Activated CD8-positive, alpha-beta T cell treated with anti-CD3 and anti-CD28 coated beads for 36 hours (primary cell): ENCODE data around the gene PALLD. TPM values are rescaled to one million over a fixed set of nuclear protein-coding genes. Genes with fewer than 3 reads are reported as not detected.

Source experiments
- ATAC-seq: fragments of 200-7000 bp; cut with Tn5 transposase; one replicate; pipeline ENCODE4 v1.10.0; 2021; ENCODE audit warnings: mild to moderate bottlenecking, moderate library complexity
- CTCF ChIA-PET: fragments of 350-600 bp; sonication (Branson Sonifier 250); formaldehyde crosslinking; loops from one replicate; lab custom pipeline; 2021; ENCODE audit warnings: antibody characterized with exemption; lab: Charles Lee
- POLR2A ChIA-PET: fragments of 350-600 bp; sonication (Branson Sonifier 250); formaldehyde crosslinking; loops from one replicate; lab custom pipeline; 2021; ENCODE audit warnings: antibody characterized with exemption; lab: Charles Lee
- DNase-seq: peaks from one replicate; pipeline ENCODE4 v3.0.0-alpha.2; 2020
- H3K27ac Mint-ChIP-seq: one replicate; pipeline ENCODE4 v1.8.0; 2021; ENCODE audit warnings: mild to moderate bottlenecking, mixed read lengths
- H3K27me3 Mint-ChIP-seq: one replicate; pipeline ENCODE4 v1.8.0; 2021; ENCODE audit warnings: mixed read lengths
- H3K36me3 Mint-ChIP-seq: one replicate; pipeline ENCODE4 v1.8.0; 2021; ENCODE audit warnings: low read depth, mixed read lengths
- H3K4me1 Mint-ChIP-seq: one replicate; pipeline ENCODE4 v1.8.0; 2021; ENCODE audit warnings: low read depth, mixed read lengths
- H3K4me3 Mint-ChIP-seq: one replicate; pipeline ENCODE4 v1.8.0; 2021; ENCODE audit warnings: mild to moderate bottlenecking, moderate library complexity, mixed read lengths
- H3K9me3 Mint-ChIP-seq: one replicate; pipeline ENCODE4 v1.8.0; 2021; ENCODE audit warnings: mixed read lengths
- intact Hi-C: fragments of 100-400 bp; cut with micrococcal nuclease; formaldehyde crosslinking; loops from one replicate; pipeline ENCODE4 v1.10.0; 2022
- total RNA-seq, 2 experiments: library from RNA; stranded (reverse); gene quantifications; one replicate each; pipeline ENCODE4 v1.2.3, GENCODE V29; 2021
- TF ChIP-seq, protein P1 (sequence below): fragments of 200-600 bp; IDR thresholded peaks from one replicate; pipeline ENCODE4 v1.8.0; 2022; ENCODE audit warnings: antibody characterized with exemption, mild to moderate bottlenecking

The PALLD gene
- total RNA-seq, 2 experiments from 2014 or later, result 0.41 to 0.60 TPM

DNA sequence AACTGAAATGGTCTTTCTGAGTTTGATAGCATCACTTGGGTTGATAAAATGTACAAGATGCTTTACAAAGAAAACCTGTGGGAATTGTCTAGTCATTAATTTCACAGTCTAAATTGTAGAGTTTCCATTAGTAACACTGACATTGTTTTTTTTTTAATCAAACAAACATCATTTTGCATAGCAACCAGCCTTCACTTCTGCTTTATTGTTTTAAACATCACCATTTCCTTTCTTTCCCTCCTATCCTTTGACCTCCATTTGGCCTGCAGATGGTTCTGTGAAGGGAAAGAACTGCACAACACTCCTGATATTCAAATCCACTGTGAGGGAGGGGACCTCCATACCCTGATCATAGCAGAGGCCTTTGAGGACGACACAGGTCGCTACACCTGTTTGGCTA, 171.1 kb downstream of the PALLD start:
- no peaks in the 10 kb centered on the region for H3K9me3 Mint-ChIP-seq
- POLR2A ChIA-PET, result no interaction called here
- no peak for DNase-seq
- ATAC-seq, result no peak
- no peaks in the 10 kb centered on the region for H3K36me3 Mint-ChIP-seq
- intact Hi-C loops, result no loop called here
- CTCF ChIA-PET, result no interaction called here
- TF ChIP-seq, protein P1, sequence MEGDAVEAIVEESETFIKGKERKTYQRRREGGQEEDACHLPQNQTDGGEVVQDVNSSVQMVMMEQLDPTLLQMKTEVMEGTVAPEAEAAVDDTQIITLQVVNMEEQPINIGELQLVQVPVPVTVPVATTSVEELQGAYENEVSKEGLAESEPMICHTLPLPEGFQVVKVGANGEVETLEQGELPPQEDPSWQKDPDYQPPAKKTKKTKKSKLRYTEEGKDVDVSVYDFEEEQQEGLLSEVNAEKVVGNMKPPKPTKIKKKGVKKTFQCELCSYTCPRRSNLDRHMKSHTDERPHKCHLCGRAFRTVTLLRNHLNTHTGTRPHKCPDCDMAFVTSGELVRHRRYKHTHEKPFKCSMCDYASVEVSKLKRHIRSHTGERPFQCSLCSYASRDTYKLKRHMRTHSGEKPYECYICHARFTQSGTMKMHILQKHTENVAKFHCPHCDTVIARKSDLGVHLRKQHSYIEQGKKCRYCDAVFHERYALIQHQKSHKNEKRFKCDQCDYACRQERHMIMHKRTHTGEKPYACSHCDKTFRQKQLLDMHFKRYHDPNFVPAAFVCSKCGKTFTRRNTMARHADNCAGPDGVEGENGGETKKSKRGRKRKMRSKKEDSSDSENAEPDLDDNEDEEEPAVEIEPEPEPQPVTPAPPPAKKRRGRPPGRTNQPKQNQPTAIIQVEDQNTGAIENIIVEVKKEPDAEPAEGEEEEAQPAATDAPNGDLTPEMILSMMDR, result no peak
- no peaks in the 10 kb centered on the region for H3K4me1 Mint-ChIP-seq
- no peak overlapping the region for H3K4me3 Mint-ChIP-seq
- no peak overlapping the region for H3K27ac Mint-ChIP-seq
- no peaks in the 10 kb centered on the region for H3K27me3 Mint-ChIP-seq

DNA sequence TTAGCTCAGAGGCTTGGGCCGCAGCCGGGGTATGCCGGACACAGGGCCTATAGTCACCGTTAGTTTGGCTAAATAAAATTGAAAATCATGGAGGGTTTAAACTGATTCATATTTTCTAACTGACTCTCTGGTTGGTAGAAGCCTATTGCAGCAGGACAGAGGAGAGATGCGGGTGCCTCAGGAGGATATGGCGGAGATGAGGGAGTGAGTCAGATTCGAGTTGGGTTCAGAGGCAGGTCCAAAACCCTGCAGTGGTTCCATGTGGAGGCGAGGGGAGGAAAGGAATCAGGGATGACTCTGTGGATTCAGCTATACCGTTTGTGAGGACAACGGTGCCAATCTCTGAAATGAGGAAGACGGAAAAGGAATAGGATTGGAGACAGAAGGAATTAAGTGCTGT, 176.6 kb downstream of the PALLD start:
- ATAC-seq (no peak), DNase-seq (no peak)
- Mint-ChIP-seq H3K9me3 (no peaks in the 10 kb centered on the region), H3K36me3 (no peaks in the 10 kb centered on the region), H3K27me3 (peaks cover 4% of the 10 kb centered on the region), H3K4me3 (no peak overlapping the region), H3K4me1 (no peaks in the 10 kb centered on the region), H3K27ac (no peak overlapping the region)
- intact Hi-C loops, result no loop called here
- CTCF ChIA-PET, result no interaction called here
- POLR2A ChIA-PET, result interaction anchor here (0.7 kb wide), 1 partner anchor 109 kb away, joined by 3 read pairs; no protein-coding TSS in a partner anchor
- TF ChIP-seq, protein P1, result no peak

- Mint-ChIP-seq H3K4me3 (no peak overlapping the region), H3K9me3 (no peaks in the 10 kb centered on the region), H3K27ac (no peak overlapping the region), H3K4me1 (no peaks in the 10 kb centered on the region), H3K27me3 (peaks cover 4% of the 10 kb centered on the region), H3K36me3 (no peaks in the 10 kb centered on the region)
- intact Hi-C loops, result no loop called here
- ChIA-PET CTCF (no interaction called here), POLR2A (interaction anchor here (0.7 kb wide), 1 partner anchor 108 kb away, joined by 3 read pairs; no protein-coding TSS in a partner anchor)
- ATAC-seq (no peak), DNase-seq (no peak)
- TF ChIP-seq, protein P1, result no peak
Observed at GRCh38 chr4:168674077-168674747, 177.4 kb downstream of the PALLD start.

DNA sequence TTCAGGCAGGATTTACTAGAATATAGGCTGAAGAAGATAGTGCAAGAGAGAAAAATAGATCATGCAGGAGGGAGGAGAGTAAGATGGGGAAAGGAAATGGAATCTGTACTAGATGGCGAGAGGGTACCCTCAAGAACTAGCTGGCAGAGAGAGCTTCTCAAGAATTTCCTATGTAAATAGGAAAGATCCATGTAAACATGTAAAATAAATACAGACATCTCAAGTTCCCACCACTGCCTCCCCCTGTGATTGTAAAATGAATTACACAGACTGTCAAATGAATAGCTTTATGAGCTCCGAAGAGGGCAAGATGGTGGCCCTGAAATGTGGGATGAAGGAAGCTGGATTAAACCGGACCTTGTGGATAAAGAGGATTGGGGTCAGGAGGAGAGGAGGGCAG, 178.0 kb downstream of the PALLD start:
- DNase-seq, result no peak
- Mint-ChIP-seq H3K4me3 (no peak overlapping the region), H3K27ac (no peak overlapping the region), H3K36me3 (no peaks in the 10 kb centered on the region), H3K9me3 (no peaks in the 10 kb centered on the region), H3K27me3 (peaks cover 4% of the 10 kb centered on the region), H3K4me1 (no peaks in the 10 kb centered on the region)
- CTCF ChIA-PET, result no interaction called here
- TF ChIP-seq, protein P1, result no peak
- POLR2A ChIA-PET, result no interaction called here
- intact Hi-C loops, result no loop called here
- ATAC-seq, result no peak

DNA sequence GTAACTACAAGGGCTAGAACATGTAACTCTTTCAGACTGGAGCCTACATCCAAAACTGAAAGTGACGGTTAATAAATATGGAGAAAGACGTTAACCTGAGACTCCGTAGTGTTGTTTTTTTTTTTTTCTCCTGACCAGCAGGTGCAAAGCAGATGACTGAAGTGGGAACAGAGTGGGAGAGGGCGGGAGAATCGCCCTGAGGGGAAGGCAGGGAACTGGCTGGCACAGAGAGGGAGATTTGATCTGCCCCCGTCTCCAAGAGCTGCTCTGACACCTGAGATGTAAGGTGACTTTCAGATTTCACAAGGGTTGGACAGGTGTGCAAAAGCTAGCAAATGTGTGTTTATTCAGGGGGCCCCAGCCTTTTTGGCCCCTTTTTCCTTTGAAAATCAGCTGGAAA, 180.2 kb downstream of the PALLD start:
- TF ChIP-seq, protein P1, result no peak
- ATAC-seq (no peak), DNase-seq (no peak)
- Mint-ChIP-seq H3K27me3 (peaks cover 5% of the 10 kb centered on the region), H3K4me1 (no peaks in the 10 kb centered on the region), H3K27ac (no peak overlapping the region), H3K4me3 (no peak overlapping the region), H3K9me3 (no peaks in the 10 kb centered on the region), H3K36me3 (no peaks in the 10 kb centered on the region)
- CTCF ChIA-PET, result no interaction called here
- intact Hi-C loops, result no loop called here
- POLR2A ChIA-PET, result no interaction called here
